Effector memory CD8-positive, alpha-beta T cell (primary cell): ENCODE data around the gene ZNF619.

Experiments
- ATAC-seq: fragments of 150-1000 bp; cut with Tn5 transposase; replicated peaks from 2 replicates; pipeline ENCODE4 v1.10.0; 2021; ENCODE audit warnings: mild to moderate bottlenecking, moderate library complexity
- DNase-seq, 3 experiments: peaks; one replicate each; pipeline ENCODE4 v3.0.0; 2021
- H3K27ac Mint-ChIP-seq, 2 donors: one replicate each; pipeline ENCODE4 v1.8.0; 2022; ENCODE audit warnings: mild to moderate bottlenecking in 2 of 2, mixed read lengths in 2 of 2, moderate library complexity in 2 of 2
- H3K27me3 Mint-ChIP-seq, 2 donors: one replicate each; pipeline ENCODE4 v1.8.0; 2022; ENCODE audit warnings: mixed read lengths in 2 of 2
- H3K36me3 Mint-ChIP-seq: one replicate; pipeline ENCODE4 v1.8.0; 2022; ENCODE audit warnings: mild to moderate bottlenecking, moderate library complexity, mixed read lengths; ENCODE audit not compliant: insufficient read depth
- H3K4me1 Mint-ChIP-seq, 2 donors: one replicate each; pipeline ENCODE4 v1.8.0; 2022; ENCODE audit warnings: low read depth in 2 of 2, mixed read lengths in 2 of 2
- H3K4me3 Mint-ChIP-seq, 2 donors: one replicate each; pipeline ENCODE4 v1.8.0; 2022; ENCODE audit warnings: mild to moderate bottlenecking in 2 of 2, mixed read lengths in 2 of 2, moderate library complexity in 2 of 2
- H3K9me3 Mint-ChIP-seq, 2 donors: one replicate each; pipeline ENCODE4 v1.8.0; 2022; ENCODE audit warnings: mixed read lengths in 2 of 2

ZNF619 gene

DNA sequence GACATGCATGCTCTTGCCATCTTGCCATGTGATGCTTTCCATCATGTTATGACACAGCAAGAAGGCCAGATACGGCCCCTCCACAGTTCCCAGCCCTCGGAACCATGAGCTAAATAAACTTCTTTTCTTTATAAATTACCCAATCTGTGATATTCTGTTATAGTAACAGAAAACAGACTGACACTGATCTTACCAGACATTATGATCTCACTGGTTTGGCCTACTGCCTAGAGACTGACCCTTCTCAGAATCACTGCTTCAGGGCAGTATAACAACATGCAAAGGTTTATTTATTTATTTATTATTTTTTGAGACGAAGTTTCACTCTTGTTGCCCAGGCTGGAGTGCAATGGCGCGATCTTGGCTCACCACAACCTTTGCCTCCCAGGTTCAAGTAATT, 14.0 kb downstream of the ZNF619 start:
- no peak overlapping the region for H3K27ac Mint-ChIP-seq
- H3K4me3 Mint-ChIP-seq, result no peak overlapping the region
- no peak for ATAC-seq
- H3K4me1 Mint-ChIP-seq, result no peaks in the 10 kb centered on the region
- H3K27me3 Mint-ChIP-seq, result no peaks in the 10 kb centered on the region
- H3K9me3 Mint-ChIP-seq, result peaks cover 5 to 7% of the 10 kb centered on the region in 2 donors
- peaks cover 5% of the 10 kb centered on the region for H3K36me3 Mint-ChIP-seq
- no peak for DNase-seq

DNA sequence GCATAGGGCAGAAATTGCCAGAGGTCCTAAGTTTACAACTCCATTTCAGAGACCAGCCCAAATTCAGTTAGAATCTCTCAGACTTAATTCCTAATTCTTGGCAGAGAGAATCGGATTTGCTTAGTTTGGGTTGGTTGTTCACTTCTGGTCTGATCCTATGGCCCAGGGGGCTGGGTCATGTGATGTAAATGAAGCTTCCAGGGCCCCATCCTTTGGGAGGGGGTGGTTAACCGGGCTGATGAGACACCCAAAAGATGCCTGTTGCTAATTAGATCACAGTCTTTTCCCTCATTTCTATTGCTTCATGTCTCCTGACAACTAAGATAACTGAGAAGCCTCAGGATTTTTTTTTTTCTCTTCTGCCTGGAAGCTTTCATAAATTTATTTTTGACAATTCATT, 17.8 kb downstream of the ZNF619 start:
- Mint-ChIP-seq H3K36me3 (no peaks in the 10 kb centered on the region), H3K4me3 (no peak overlapping the region), H3K9me3 (no peaks in the 10 kb centered on the region), H3K4me1 (no peaks in the 10 kb centered on the region), H3K27me3 (no peaks in the 10 kb centered on the region), H3K27ac (peak overlapping the region in 1 of 2 donors; percentile 51)
- no peak for ATAC-seq
- no peak for DNase-seq

DNA sequence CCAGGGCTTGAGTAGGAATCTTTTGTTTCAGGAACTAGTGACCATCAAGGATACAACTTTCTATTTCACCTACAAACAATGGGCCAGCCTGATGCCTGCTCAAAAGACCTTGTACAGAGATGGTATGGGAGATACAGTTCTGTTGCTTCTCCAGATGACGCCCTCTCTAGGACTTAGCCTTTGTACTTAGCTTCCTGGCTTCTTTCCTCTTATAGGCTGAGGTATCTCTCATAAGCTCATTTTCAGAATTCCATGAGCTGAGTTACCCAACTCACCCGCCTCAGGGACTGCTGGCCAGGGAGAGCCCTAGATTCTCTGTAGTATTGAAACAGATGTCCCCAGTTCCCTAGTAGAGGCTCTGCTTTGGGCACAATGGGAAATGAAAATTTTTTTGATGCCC, 20.4 kb downstream of the ZNF619 start:
- Mint-ChIP-seq H3K4me1 (no peaks in the 10 kb centered on the region), H3K4me3 (no peak overlapping the region), H3K9me3 (no peaks in the 10 kb centered on the region), H3K27me3 (no peaks in the 10 kb centered on the region), H3K27ac (no peak overlapping the region), H3K36me3 (peaks cover 3% of the 10 kb centered on the region)
- ATAC-seq, result no peak
- DNase-seq, result no peak

DNA sequence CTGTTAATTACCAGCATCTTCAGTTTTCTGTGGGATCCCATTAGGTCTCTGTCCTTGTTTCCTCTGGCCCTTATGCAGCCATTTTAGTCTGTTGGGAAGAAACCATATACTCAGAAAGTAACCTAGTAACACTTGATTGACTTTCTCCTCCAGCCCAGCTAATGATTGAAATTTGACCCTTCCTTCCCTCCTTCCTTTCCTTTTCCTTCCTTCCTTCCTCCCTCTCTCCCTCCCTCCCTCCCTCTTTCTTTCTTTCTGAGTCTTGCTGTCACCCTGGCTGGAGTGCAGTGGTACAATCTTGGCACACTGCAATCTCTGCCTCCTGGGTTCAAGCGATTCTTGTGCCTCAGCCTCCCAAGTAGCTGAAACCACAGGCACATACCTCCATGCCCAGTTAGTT, 23.0 kb downstream of the ZNF619 start:
- Mint-ChIP-seq H3K36me3 (peaks cover 3% of the 10 kb centered on the region), H3K4me1 (no peaks in the 10 kb centered on the region), H3K27ac (no peak overlapping the region), H3K27me3 (no peaks in the 10 kb centered on the region), H3K4me3 (no peak overlapping the region), H3K9me3 (no peaks in the 10 kb centered on the region)
- DNase-seq (no peak), ATAC-seq (no peak)

DNA sequence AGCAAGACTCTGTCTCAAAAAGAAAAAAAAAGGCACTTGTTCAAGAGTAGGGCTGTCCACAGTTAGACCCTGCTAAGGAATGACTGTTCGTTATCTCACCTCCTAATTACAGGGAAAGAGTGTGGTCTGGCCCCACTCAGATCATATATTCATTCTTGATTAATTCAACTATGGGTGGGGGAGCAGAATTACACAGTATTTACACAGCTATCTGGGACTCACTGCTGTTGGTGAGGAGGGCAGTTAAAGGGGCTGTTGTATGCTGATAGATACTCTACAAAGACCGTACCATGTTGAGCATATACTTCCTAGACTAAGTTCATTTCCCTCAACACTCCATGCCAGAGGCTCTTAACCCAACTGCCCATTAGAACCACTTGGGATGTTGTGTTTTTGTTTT, 25.1 kb downstream of the ZNF619 start:
- Mint-ChIP-seq H3K27me3 (no peaks in the 10 kb centered on the region), H3K27ac (no peak overlapping the region), H3K9me3 (no peaks in the 10 kb centered on the region), H3K4me1 (peaks cover 7 to 8% of the 10 kb centered on the region in 2 donors), H3K4me3 (no peak overlapping the region), H3K36me3 (peaks cover 9% of the 10 kb centered on the region)
- ATAC-seq, result no peak
- DNase-seq, result no peak

DNA sequence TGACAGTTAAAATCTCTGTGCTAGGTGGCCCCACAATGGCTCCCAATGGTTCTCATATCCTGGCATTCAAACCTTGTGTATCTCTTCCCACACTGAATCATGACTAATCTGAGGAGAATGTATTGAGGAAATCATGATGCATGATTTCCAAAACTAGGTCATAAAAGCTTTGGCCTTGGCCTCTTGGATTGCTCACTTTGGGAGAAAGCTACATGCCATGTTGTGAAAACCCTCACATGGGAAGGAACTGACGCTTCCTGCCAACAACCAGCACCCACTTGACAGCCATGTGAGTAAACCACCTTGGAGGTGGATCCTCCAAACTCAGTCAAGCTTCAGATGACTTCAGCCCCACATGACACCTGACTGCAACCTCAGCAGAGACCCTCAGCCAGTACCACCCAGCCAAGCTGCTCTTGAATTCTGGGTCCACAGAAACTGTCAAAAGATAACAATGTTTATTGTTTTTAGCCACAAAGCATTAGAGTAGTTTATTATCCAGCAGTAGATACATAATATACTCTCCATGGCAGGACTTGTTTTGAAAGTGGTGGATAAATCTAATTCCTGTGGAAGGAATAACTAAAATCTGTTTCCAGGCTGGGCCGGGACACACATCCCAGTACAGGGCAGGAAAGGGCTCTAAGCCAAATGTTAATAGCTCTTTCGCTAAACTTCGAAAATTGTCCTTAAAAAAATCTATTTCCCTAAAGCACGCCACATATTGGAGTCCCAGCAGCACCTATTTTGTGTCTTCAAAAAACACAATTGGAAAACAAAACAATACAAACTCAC, 27.9 kb downstream of the ZNF619 start:
- Mint-ChIP-seq H3K27ac (peak overlapping the region in 1 of 2 donors; percentile 90), H3K36me3 (peaks cover 9% of the 10 kb centered on the region), H3K27me3 (no peaks in the 10 kb centered on the region), H3K4me3 (peak overlapping the region; percentile 86 to 87), H3K9me3 (no peaks in the 10 kb centered on the region), H3K4me1 (peaks cover 7 to 10% of the 10 kb centered on the region in 2 donors)
- ATAC-seq, result no peak
- no peak for DNase-seq

DNA sequence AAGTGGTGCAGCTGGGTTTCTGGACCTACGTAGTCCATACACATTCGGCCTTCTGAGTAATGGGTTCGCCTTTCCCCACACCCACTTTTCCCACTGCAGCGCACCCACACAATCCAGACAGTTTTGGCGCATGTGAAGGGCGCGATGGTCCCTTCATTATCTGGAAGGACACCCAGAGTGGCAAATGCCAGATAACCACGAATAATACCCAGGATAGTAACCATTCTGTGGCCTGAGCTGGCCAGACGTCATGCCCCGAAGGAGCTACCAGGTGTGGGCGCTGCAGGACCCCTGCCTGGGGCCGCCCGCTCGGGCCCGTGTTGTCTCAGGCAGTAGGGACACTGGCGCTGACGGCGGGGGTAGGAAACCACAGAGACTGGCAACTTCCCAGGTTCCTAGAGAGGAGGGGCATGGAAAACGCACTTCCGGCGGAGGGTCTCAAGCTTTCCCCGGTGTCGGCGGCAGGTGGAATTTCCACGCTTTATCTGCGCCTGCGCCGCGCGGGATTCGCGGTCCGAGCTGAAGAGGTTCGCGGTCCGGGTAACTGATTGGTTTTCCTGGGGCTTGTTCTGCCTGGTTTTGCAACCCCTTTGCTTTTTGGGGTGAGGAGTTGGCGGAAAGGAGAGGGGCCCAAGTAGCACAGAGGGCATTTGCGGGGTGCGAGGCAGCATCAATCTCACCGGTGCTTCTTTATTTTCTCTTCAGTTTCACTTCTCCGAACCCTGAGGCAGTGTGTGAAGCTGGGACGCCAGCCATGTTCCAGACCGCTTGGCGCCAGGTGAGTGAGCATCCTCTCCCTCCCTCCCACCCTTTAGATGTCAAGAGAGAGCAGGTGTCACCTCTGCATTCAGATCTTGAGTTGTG, 28.9 kb downstream of the ZNF619 start, which contains the start of gene ZNF620:
TSS of gene ZNF620 (plus strand) at position 441 of the 864 bp plus-strand sequence. CDS start at position 755, 314 bp downstream.
- Mint-ChIP-seq H3K4me3 (peak within 1 kb of the TSS; percentile 86 to 87), H3K9me3 (no peaks in the 10 kb centered on the region), H3K27ac (peak within 1 kb of the TSS; percentile 90), H3K36me3 (peaks cover 9% of the 10 kb centered on the region), H3K4me1 (peaks cover 7 to 10% of the 10 kb centered on the region in 2 donors), H3K27me3 (no peaks in the 10 kb centered on the region)
- peak; percentile 13 to 20 (median 20) for DNase-seq
- peak; percentile 79 for ATAC-seq

DNA sequence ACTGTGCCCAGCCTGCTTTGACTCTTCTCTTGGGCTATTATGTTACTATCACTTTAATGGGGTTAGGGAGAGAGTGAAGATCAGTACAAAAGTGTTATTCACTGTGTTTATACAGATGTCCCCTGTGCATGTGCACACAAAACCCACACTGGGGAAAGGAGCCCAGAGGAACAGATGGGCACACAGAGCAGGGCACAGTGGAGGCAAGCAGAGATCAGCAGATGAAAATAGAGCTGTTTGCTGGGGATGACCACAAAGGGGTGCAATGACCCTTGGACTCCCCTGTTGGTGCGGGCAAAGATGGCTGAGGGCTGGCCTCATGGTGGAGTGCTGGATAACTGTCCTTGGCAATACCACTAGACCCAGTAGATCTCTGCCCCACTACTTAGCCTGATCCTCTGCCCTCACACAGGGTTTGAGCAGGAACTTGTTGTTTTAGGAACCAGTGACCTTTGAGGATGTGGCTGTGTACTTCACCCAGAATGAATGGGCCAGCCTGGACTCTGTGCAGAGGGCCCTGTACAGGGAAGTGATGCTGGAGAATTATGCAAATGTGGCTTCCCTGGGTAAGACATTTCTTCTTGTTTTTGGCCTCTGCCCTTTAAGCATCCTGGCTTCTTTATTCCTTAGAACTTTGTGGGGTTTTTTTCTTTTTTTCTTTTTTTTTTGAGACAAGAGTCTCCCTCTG, 34.3 kb downstream of the ZNF619 start:
- Mint-ChIP-seq H3K27ac (no peak overlapping the region), H3K4me1 (peaks cover 7 to 8% of the 10 kb centered on the region in 2 donors), H3K36me3 (peaks cover 5% of the 10 kb centered on the region), H3K27me3 (no peaks in the 10 kb centered on the region), H3K4me3 (no peak overlapping the region), H3K9me3 (no peaks in the 10 kb centered on the region)
- no peak for ATAC-seq
- no peak for DNase-seq

DNA sequence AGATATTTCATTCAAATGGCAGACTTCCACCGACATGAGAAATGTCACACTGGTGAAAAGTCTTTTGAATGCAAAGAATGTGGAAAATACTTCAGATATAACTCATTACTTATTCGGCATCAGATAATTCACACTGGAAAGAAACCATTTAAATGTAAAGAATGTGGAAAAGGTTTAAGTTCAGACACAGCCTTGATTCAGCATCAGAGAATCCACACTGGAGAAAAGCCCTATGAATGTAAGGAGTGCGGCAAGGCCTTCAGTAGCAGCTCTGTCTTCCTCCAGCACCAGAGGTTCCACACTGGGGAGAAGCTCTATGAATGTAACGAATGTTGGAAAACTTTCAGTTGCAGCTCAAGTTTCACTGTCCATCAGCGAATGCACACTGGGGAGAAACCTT, 39.3 kb downstream of the ZNF619 start:
- H3K9me3 Mint-ChIP-seq, result no peaks in the 10 kb centered on the region
- DNase-seq (no peak), ATAC-seq (no peak)
- peaks cover 14% of the 10 kb centered on the region for H3K36me3 Mint-ChIP-seq
- H3K27me3 Mint-ChIP-seq, result no peaks in the 10 kb centered on the region
- H3K27ac Mint-ChIP-seq, result no peak overlapping the region
- no peak overlapping the region for H3K4me3 Mint-ChIP-seq
- H3K4me1 Mint-ChIP-seq, result no peaks in the 10 kb centered on the region

DNA sequence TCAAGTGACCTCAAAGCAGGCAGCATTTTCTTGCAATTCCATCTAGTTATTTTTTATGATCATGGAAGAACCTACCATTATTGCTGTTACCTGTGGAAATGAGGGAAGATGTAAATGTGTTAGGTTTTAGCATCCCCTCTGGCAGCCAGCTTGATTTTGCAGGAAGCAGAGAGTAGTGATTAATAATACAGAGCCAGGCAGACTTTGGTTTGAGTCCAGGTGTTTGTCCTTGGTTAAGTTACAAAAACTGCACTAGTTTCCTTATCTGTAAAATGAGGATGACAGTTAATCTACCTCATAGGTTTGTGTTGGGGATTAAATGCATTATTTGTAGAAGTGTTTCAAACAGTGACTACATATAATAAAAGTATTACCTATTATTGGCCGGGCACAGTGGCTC, 41.1 kb downstream of the ZNF619 start:
- no peaks in the 10 kb centered on the region for H3K9me3 Mint-ChIP-seq
- no peak overlapping the region for H3K27ac Mint-ChIP-seq
- no peaks in the 10 kb centered on the region for H3K27me3 Mint-ChIP-seq
- peaks cover 0 to 1% of the 10 kb centered on the region in 2 donors for H3K4me1 Mint-ChIP-seq
- ATAC-seq (no peak), DNase-seq (no peak)
- no peak overlapping the region for H3K4me3 Mint-ChIP-seq
- H3K36me3 Mint-ChIP-seq, result peaks cover 14% of the 10 kb centered on the region

DNA sequence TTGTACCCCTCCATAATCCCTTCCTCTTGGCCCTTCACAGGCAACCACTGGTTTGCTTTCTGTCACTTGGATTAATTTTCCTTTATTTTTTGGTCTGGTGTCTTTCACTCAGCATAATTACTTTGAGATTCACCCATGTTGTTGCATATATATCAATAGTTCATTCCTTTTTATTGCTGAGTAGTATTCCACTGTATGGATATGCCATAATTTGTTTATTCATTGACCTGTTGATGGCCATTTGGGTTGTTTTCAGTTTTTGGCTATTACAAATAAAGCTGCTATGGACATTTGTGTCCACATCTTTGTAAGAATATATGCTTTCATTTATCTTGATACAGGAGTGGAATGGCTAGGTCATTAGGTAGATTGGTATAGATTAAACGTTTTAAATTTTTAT, 41.9 kb downstream of the ZNF619 start:
- H3K36me3 Mint-ChIP-seq, result peaks cover 14% of the 10 kb centered on the region
- peaks cover 0 to 4% of the 10 kb centered on the region in 2 donors for H3K4me1 Mint-ChIP-seq

DNA sequence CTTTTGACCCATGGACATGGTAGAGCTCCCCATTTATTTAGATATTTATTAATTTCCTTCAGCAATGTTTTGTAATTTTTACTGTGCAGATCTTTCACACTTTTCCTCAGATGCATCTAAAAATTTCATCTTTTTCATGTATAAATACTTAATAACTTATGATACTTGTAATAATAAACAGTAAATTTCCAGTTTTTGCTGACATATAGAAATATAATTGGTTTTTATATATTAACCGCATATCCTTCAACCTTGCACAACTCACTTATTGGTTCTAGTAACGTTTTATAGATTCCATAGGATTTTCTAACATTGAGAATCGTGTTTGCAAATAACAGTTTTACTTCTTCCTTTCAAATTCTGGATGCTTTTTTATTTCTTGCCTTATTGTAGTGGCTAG, 44.3 kb downstream of the ZNF619 start:
- Mint-ChIP-seq H3K27me3 (no peaks in the 10 kb centered on the region), H3K27ac (no peak overlapping the region), H3K9me3 (no peaks in the 10 kb centered on the region), H3K36me3 (peaks cover 14% of the 10 kb centered on the region), H3K4me3 (no peak overlapping the region), H3K4me1 (peaks cover 13 to 20% of the 10 kb centered on the region in 2 donors)
- no peak for ATAC-seq
- DNase-seq, result no peak

More for the DNA sequence above, 41.9 kb downstream of the ZNF619 start:
- ATAC-seq (no peak), DNase-seq (no peak)
- Mint-ChIP-seq H3K9me3 (no peaks in the 10 kb centered on the region), H3K27me3 (no peaks in the 10 kb centered on the region), H3K27ac (no peak overlapping the region), H3K4me3 (no peak overlapping the region)

DNA sequence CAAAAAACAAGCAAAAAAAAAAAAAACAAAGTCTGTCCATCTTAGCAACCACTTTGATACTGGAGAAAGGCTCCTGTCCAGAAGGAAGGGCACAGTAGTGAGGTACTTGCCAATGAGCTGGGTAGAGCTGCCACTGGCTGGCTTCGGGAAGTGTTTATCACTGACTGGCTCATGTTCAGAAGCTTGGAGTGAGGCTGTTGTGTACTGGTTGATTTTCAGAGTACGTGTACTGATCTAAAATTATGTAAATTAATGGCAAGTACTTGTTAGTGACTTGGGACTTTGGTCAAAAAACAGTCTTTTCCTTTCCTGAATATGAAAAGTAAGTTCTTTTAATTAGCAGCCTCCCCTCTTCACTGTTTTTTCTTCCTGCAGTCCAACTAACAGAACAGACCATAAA, 46.9 kb downstream of the ZNF619 start:
- peak overlapping the region; percentile 91 to 97 for H3K4me3 Mint-ChIP-seq
- H3K9me3 Mint-ChIP-seq, result no peaks in the 10 kb centered on the region
- H3K27ac Mint-ChIP-seq, result peak overlapping the region; percentile 93 to 98
- H3K4me1 Mint-ChIP-seq, result peaks cover 15 to 24% of the 10 kb centered on the region in 2 donors
- ATAC-seq, result no peak
- H3K36me3 Mint-ChIP-seq, result peaks cover 6% of the 10 kb centered on the region
- DNase-seq, result no peak
- no peaks in the 10 kb centered on the region for H3K27me3 Mint-ChIP-seq
